GM12865 (cell line): Measurements from ENCODE around the gene KLHL1.
"Not testable (repeated sequence)": the region's sequence is repeated elsewhere in the genome, so short reads cannot be mapped to it uniquely, and the experiment has no call there.

Experiments
- DNase-seq: peaks from one replicate; pipeline ENCODE4 v3.0.0; 2010; ENCODE audit warnings: low read depth
- H3K4me3 ChIP-seq: 2 replicates; pipeline ENCODE4 v1.5.1; 2011; ENCODE audit warnings: mild to moderate bottlenecking, low read depth, low read length, control low read depth
- CTCF ChIP-seq: IDR thresholded peaks from 2 replicates; pipeline ENCODE4 v1.5.1; 2011; ENCODE audit warnings: low read length, control low read depth, low read depth, inconsistent platforms; ENCODE audit not compliant: insufficient read depth; ENCODE audit errors: missing control alignments

Gene KLHL1

GRCh38 chr13:70108356-70109105 lies at the start of gene KLHL1:
Gene KLHL1, minus strand, starts transcription at chr13:70108452. Its CDS starts 753 bp downstream, at chr13:70107699.
- no peak for TF ChIP-seq CTCF
- DNase-seq, result no peak
- H3K4me3 ChIP-seq, result no peak within 1 kb of the TSS

- H3K4me3 ChIP-seq, DNase-seq: not testable (repeated sequence)
These were observed 34.4 kb upstream of the KLHL1 start for GRCh38 chr13:70142658-70143057.

- DNase-seq, result no peak
- TF ChIP-seq CTCF, result no peak
These were observed 19.8 kb upstream of the KLHL1 start for GRCh38 chr13:70128098-70128497.

GRCh38 chr13:70125693-70126092 lies 17.4 kb upstream of the KLHL1 start:
- DNase-seq, result no peak
- H3K4me3 ChIP-seq, result no peak overlapping the region
- TF ChIP-seq CTCF, result no peak

More at GRCh38 chr13:70128098-70128497, 19.8 kb upstream of the KLHL1 start:
- H3K4me3 ChIP-seq, result no peak overlapping the region

GRCh38 chr13:70117338-70117905 lies 9.2 kb upstream of the KLHL1 start:
- TF ChIP-seq CTCF, result no peak
- no peak overlapping the region for H3K4me3 ChIP-seq
- no peak for DNase-seq

GRCh38 chr13:70107498-70108281 lies 562 bp downstream of the KLHL1 start, which contains the start of gene ATXN8OS:
Gene ATXN8OS, plus strand, starts transcription at chr13:70107826.
- no peak within 1 kb of the TSS for H3K4me3 ChIP-seq
- TF ChIP-seq CTCF, result no peak
- DNase-seq, result no peak

GRCh38 chr13:70107125-70107497 lies 1.1 kb downstream of the KLHL1 start:
- no peak for TF ChIP-seq CTCF
- no peak for DNase-seq
- H3K4me3 ChIP-seq, result no peak overlapping the region
